Neural cell (in vitro differentiated cells): ENCODE measurements around the gene DUS1L. TPM values are rescaled to one million over a fixed set of nuclear protein-coding genes. Genes with fewer than 3 reads are reported as not detected.

Experiments
- H2AFZ ChIP-seq: fragments of 200-600, 300-800 bp; sonication (generic), shearing (Covaris generic); 2 replicates; pipeline ENCODE4 v1.6.0; 2014; ENCODE audit warnings: low read depth, mild to moderate bottlenecking, antibody characterized with exemption, low read length, moderate library complexity
- H3F3A ChIP-seq: fragments of 200-600 bp; shearing (Covaris generic); 2 replicates; pipeline ENCODE4 v1.6.1; 2016; ENCODE audit warnings: mild to moderate bottlenecking, moderate library complexity, mixed read lengths, antibody characterized with exemption, low read length; ENCODE audit not compliant: insufficient read depth, poor library complexity, severe bottlenecking
- H3K27ac ChIP-seq: fragments of 200-600, 300-800 bp; sonication (generic), shearing (Covaris generic); 2 replicates; pipeline ENCODE4 v1.5.1; 2014; ENCODE audit warnings: mild to moderate bottlenecking, low read length, moderate library complexity
- H3K27me3 ChIP-seq: fragments of 300-800, 200-600 bp; sonication (generic), shearing (Covaris generic); 2 replicates; pipeline ENCODE4 v1.6.0; 2014; ENCODE audit warnings: mild to moderate bottlenecking, low read depth, low read length, moderate library complexity; ENCODE audit not compliant: insufficient read depth
- H3K36me3 ChIP-seq: fragments of 300-800, 200-600 bp; sonication (generic), shearing (Covaris generic); 2 replicates; pipeline ENCODE4 v1.5.1; 2014; ENCODE audit warnings: mild to moderate bottlenecking, antibody characterized with exemption, low read length, moderate library complexity; ENCODE audit not compliant: insufficient read depth
- H3K4me2 ChIP-seq: fragments of 300-800, 200-600 bp; sonication (generic), shearing (Covaris generic); 2 replicates; pipeline ENCODE4 v1.6.0; 2014; ENCODE audit warnings: mild to moderate bottlenecking, low read length
- H3K4me3 ChIP-seq: fragments of 300-800, 200-600 bp; sonication (generic), shearing (Covaris generic); 2 replicates; pipeline ENCODE4 v1.5.1; 2014; ENCODE audit warnings: mild to moderate bottlenecking, low read length, moderate library complexity
- H3K79me2 ChIP-seq: fragments of 200-600 bp; shearing (Covaris generic); replicated peaks from 2 replicates; pipeline ENCODE4 v1.6.0; 2014; ENCODE audit warnings: mild to moderate bottlenecking, low read length, moderate library complexity; ENCODE audit not compliant: insufficient read depth
- H3K9ac ChIP-seq: fragments of 300-800, 200-600 bp; sonication (generic), shearing (Covaris generic); 2 replicates; pipeline ENCODE4 v1.6.1; 2016; ENCODE audit warnings: mild to moderate bottlenecking, low read length, mixed read lengths
- H3K9me2 ChIP-seq: fragments of 200-600 bp; shearing (Covaris generic); 2 replicates; pipeline ENCODE4 v1.6.1; 2016; ENCODE audit warnings: mild to moderate bottlenecking, low read length, mixed read lengths; ENCODE audit not compliant: insufficient read depth
- H3K9me3 ChIP-seq: fragments of 200-600, 300-800 bp; sonication (generic), shearing (Covaris generic); 2 replicates; pipeline ENCODE4 v1.6.1; 2016; ENCODE audit warnings: mild to moderate bottlenecking, mixed run types, low read length, moderate library complexity, mixed read lengths
- H4K20me1 ChIP-seq: fragments of 200-600 bp; shearing (Covaris generic); 2 replicates; pipeline ENCODE4 v1.6.1; 2016; ENCODE audit warnings: mild to moderate bottlenecking, mixed run types; ENCODE audit not compliant: insufficient read depth
- EP300 ChIP-seq: fragments of 450-650 bp; conservative IDR thresholded peaks from 2 replicates; pipeline ENCODE4 v1.6.1; 2014; ENCODE audit warnings: antibody characterized with exemption, mild to moderate bottlenecking, moderate library complexity; ENCODE audit not compliant: poor library complexity, severe bottlenecking
- EZH2 ChIP-seq: fragments of 200-600, 300-800 bp; shearing (Covaris generic), sonication (generic); IDR thresholded peaks from 2 replicates; pipeline ENCODE4 v1.6.1; 2014; ENCODE audit warnings: antibody characterized with exemption, low read length, borderline replicate concordance, mild to moderate bottlenecking; ENCODE audit not compliant: insufficient read depth, poor library complexity, severe bottlenecking
- MXI1 ChIP-seq: fragments of 450-650 bp; conservative IDR thresholded peaks from 2 replicates; pipeline ENCODE4 v1.6.1; 2014; ENCODE audit warnings: antibody characterized with exemption, mild to moderate bottlenecking; ENCODE audit not compliant: poor library complexity, severe bottlenecking
- POLR2AphosphoS5 ChIP-seq: IDR thresholded peaks from 2 replicates; pipeline ENCODE4 v1.6.1; 2012
- RAD21 ChIP-seq: fragments of 450-650 bp; conservative IDR thresholded peaks from 2 replicates; pipeline ENCODE4 v1.6.1; 2014; ENCODE audit warnings: antibody characterized with exemption, mild to moderate bottlenecking, moderate library complexity
- SMC3 ChIP-seq: fragments of 450-650 bp; conservative IDR thresholded peaks from 2 replicates; pipeline ENCODE4 v1.6.1; 2014; ENCODE audit warnings: antibody characterized with exemption, mild to moderate bottlenecking, moderate library complexity; ENCODE audit not compliant: poor library complexity
- TAF1 ChIP-seq: IDR thresholded peaks from 2 replicates; pipeline ENCODE4 v1.6.1; 2012; ENCODE audit warnings: low read depth
- polyA plus RNA-seq: library from polyadenylated mRNA; depleted of rRNA; stranded (reverse); fragments of >200 nt; gene quantifications from 2 replicates; pipeline ENCODE4 v1.2.3, GENCODE V29; 2014
- TF ChIP-seq, protein P1 (sequence below): IDR thresholded peaks from 2 replicates; pipeline ENCODE4 v1.6.1; 2012; ENCODE audit warnings: borderline replicate concordance
- TF ChIP-seq, protein P2 (sequence below): fragments of 450-650 bp; IDR thresholded peaks from 2 replicates; pipeline ENCODE4 v1.5.1; 2014; ENCODE audit warnings: antibody characterized with exemption, mild to moderate bottlenecking, moderate library complexity; ENCODE audit not compliant: poor library complexity, severe bottlenecking

Gene DUS1L
- polyA plus RNA-seq, 1 donor from 2014 or later, result 100 TPM

DNA sequence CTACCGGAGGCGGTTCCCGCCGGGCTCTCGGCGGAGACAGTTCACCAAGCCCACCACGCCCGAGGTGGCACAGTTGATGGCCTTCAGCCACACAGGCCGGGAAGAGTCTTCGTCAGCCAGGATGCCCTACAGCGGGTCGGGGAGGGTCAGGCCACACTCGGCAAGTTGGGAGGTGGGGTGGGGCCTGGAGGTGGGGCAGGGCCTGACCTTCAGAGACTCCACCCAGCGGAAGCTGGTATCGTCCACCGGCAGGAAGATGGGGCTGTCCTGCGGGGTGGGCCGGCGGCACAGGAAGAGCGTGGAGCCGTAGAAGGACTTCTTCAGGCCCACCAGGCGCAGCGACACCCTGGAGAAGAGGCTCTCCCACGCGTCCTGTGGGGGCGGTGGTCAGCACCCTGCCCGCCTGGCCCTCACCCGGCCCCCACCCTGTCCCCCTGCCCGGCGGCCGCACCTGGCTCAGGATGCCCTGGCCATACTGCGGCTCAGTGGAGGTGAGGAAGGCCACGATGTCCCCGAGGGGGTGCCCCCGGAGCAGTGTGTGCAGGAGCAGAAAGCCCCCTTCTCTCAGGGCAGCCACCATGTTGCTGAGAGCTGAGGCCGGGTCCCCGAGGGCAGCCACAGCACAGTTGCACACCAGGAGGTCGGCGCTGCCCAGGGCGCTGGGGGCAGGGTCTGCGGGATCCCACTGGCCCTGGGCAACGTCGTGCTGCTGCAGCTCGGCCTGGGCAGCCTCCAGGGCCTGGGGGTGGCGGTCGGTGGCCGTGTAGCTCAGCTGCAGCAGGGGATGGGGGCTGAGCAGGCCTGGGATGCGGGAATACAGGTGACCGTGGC, 19.6 kb upstream of the DUS1L start:
- Histone ChIP-seq H2AFZ (no peak overlapping the region), H3K9me3 (no peaks in the 10 kb centered on the region), H3K4me3 (no peak overlapping the region), H3K9me2 (no peaks in the 10 kb centered on the region), H3K36me3 (no peaks in the 10 kb centered on the region), H3K4me2 (no peak overlapping the region), H3K79me2 (no peaks in the 10 kb centered on the region), H3K27me3 (no peaks in the 10 kb centered on the region), H3K9ac (no peak overlapping the region), H3K27ac (no peak overlapping the region), H3F3A (no peaks in the 10 kb centered on the region), H4K20me1 (no peaks in the 10 kb centered on the region)
- TF ChIP-seq POLR2AphosphoS5, result no peak
- no peak for TF ChIP-seq RAD21
- no peak for TF ChIP-seq EZH2
- TF ChIP-seq SMC3, result no peak
- TF ChIP-seq EP300, result no peak
- no peak for TF ChIP-seq TAF1
- TF ChIP-seq MXI1, result no peak
- TF ChIP-seq, protein P1, sequence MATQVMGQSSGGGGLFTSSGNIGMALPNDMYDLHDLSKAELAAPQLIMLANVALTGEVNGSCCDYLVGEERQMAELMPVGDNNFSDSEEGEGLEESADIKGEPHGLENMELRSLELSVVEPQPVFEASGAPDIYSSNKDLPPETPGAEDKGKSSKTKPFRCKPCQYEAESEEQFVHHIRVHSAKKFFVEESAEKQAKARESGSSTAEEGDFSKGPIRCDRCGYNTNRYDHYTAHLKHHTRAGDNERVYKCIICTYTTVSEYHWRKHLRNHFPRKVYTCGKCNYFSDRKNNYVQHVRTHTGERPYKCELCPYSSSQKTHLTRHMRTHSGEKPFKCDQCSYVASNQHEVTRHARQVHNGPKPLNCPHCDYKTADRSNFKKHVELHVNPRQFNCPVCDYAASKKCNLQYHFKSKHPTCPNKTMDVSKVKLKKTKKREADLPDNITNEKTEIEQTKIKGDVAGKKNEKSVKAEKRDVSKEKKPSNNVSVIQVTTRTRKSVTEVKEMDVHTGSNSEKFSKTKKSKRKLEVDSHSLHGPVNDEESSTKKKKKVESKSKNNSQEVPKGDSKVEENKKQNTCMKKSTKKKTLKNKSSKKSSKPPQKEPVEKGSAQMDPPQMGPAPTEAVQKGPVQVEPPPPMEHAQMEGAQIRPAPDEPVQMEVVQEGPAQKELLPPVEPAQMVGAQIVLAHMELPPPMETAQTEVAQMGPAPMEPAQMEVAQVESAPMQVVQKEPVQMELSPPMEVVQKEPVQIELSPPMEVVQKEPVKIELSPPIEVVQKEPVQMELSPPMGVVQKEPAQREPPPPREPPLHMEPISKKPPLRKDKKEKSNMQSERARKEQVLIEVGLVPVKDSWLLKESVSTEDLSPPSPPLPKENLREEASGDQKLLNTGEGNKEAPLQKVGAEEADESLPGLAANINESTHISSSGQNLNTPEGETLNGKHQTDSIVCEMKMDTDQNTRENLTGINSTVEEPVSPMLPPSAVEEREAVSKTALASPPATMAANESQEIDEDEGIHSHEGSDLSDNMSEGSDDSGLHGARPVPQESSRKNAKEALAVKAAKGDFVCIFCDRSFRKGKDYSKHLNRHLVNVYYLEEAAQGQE, result no peak
- TF ChIP-seq, protein P2, sequence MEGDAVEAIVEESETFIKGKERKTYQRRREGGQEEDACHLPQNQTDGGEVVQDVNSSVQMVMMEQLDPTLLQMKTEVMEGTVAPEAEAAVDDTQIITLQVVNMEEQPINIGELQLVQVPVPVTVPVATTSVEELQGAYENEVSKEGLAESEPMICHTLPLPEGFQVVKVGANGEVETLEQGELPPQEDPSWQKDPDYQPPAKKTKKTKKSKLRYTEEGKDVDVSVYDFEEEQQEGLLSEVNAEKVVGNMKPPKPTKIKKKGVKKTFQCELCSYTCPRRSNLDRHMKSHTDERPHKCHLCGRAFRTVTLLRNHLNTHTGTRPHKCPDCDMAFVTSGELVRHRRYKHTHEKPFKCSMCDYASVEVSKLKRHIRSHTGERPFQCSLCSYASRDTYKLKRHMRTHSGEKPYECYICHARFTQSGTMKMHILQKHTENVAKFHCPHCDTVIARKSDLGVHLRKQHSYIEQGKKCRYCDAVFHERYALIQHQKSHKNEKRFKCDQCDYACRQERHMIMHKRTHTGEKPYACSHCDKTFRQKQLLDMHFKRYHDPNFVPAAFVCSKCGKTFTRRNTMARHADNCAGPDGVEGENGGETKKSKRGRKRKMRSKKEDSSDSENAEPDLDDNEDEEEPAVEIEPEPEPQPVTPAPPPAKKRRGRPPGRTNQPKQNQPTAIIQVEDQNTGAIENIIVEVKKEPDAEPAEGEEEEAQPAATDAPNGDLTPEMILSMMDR, result no peak

DNA sequence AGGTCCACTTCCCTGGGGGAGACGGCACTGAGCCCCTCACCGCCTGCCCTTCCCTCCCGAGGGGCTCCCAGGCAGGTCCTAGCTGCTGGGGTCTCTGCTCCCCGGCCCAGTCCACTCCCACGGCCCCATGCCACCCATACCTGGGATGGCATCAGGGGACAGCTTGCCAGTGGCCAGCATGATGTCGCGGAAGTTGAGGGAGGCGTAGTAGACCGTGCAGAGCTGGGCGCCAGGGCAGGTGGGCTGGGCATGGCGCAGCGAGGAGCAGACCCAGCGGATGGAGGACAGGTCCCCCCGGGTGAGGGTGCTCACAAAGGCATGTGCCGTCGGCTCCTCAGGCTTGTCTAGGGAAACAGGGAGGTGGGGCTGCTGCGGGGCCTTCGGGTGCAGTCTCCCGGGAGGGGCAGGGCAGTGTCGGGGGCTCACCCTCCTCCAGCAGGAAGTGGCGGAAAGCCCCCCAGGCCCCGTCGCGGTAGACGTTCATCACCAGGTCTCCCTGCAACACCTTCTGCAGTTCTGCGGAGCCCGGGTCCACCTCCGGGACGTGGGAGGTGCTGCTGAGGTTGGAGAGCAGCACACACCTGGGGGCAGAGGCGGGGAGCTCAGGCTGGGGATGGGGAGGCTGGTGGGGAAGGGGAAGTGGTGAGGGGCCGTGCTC, 18.9 kb upstream of the DUS1L start:
- no peak overlapping the region for H3K9ac ChIP-seq
- no peaks in the 10 kb centered on the region for H3F3A ChIP-seq
- H3K79me2 ChIP-seq, result no peaks in the 10 kb centered on the region
- H2AFZ ChIP-seq, result no peak overlapping the region
- H3K9me2 ChIP-seq, result no peaks in the 10 kb centered on the region
- no peaks in the 10 kb centered on the region for H3K36me3 ChIP-seq
- no peak overlapping the region for H3K4me2 ChIP-seq
- no peak overlapping the region for H3K27ac ChIP-seq
- no peaks in the 10 kb centered on the region for H3K27me3 ChIP-seq
- H4K20me1 ChIP-seq, result no peaks in the 10 kb centered on the region
- no peak overlapping the region for H3K4me3 ChIP-seq
- TF ChIP-seq RAD21 (no peak), TAF1 (no peak), POLR2AphosphoS5 (no peak), EZH2 (no peak), SMC3 (no peak), EP300 (no peak)
- TF ChIP-seq, protein P2, result no peak
- TF ChIP-seq, protein P1, result no peak
- no peaks in the 10 kb centered on the region for H3K9me3 ChIP-seq
